Fibroblast of skin of back (primary cell): ENCODE results near the gene DTNBP1.

Experiments used
- DNase-seq: peaks from one replicate; pipeline ENCODE4 v3.0.0-alpha.2; 2013

Gene DTNBP1

GRCh38 chr6:15530411-15530810, 132.4 kb downstream of the DTNBP1 start:
- DNase-seq = no peak

- DNase-seq = no peak
Observed at GRCh38 chr6:15528870-15529269, 134.0 kb downstream of the DTNBP1 start.

- DNase-seq = peak; percentile 23
Observed at GRCh38 chr6:15527838-15528617, 134.8 kb downstream of the DTNBP1 start.

GRCh38 chr6:15526212-15526701, 136.6 kb downstream of the DTNBP1 start:
- no peak for DNase-seq

GRCh38 chr6:15524861-15525401, 137.9 kb downstream of the DTNBP1 start:
- DNase-seq = no peak

- DNase-seq = no peak
Observed at GRCh38 chr6:15523679-15524630, 138.9 kb downstream of the DTNBP1 start.

GRCh38 chr6:15522856-15523529, 139.8 kb downstream of the DTNBP1 start:
- no peak for DNase-seq

- no peak for DNase-seq
Observed at GRCh38 chr6:15522427-15522826, 140.4 kb downstream of the DTNBP1 start.

GRCh38 chr6:15522026-15522425, 140.8 kb downstream of the DTNBP1 start:
- DNase-seq = no peak

GRCh38 chr6:15521582-15521981, 141.2 kb downstream of the DTNBP1 start:
- DNase-seq = no peak

GRCh38 chr6:15520626-15521203, 142.1 kb downstream of the DTNBP1 start:
- no peak for DNase-seq

GRCh38 chr6:15519681-15520080, 143.1 kb downstream of the DTNBP1 start:
- DNase-seq = no peak

GRCh38 chr6:15518878-15519277, 143.9 kb downstream of the DTNBP1 start:
- DNase-seq = no peak

- DNase-seq = peak; percentile 33
Observed at GRCh38 chr6:15518057-15518456, 144.8 kb downstream of the DTNBP1 start.

- no peak for DNase-seq
Observed at GRCh38 chr6:15517600-15517999, 145.2 kb downstream of the DTNBP1 start.

GRCh38 chr6:15516923-15517560, 145.8 kb downstream of the DTNBP1 start:
- no peak for DNase-seq

GRCh38 chr6:15516378-15516777, 146.4 kb downstream of the DTNBP1 start:
- DNase-seq = no peak

- no peak for DNase-seq
Observed at GRCh38 chr6:15515660-15516375, 147.0 kb downstream of the DTNBP1 start.

GRCh38 chr6:15515226-15515625, 147.6 kb downstream of the DTNBP1 start:
- no peak for DNase-seq

GRCh38 chr6:15513801-15514711, 148.8 kb downstream of the DTNBP1 start:
- DNase-seq = no peak
